H9 (cell line): Measurements from ENCODE around the gene CDRT15L2. TPM values are rescaled to one million over a fixed set of nuclear protein-coding genes. Genes with fewer than 3 reads are reported as not detected.
"Not testable (repeated sequence)": the region's sequence is repeated elsewhere in the genome, so short reads cannot be mapped to it uniquely, and the experiment has no call there.

ENCODE experiments used
- DNase-seq: peaks from one replicate; pipeline ENCODE4 v3.0.0-alpha.2; 2017
- H2AFZ ChIP-seq: one replicate; pipeline ENCODE4 v1.6.1; 2013; ENCODE audit warnings: mild to moderate bottlenecking, low read length, control low read depth, moderate library complexity
- H2AK5ac ChIP-seq: 2 replicates; pipeline ENCODE4 v1.6.1; 2013; ENCODE audit warnings: low read length, control low read depth, mixed read lengths; ENCODE audit not compliant: insufficient read length
- H2BK120ac ChIP-seq: one replicate; pipeline ENCODE4 v1.6.1; 2013; ENCODE audit warnings: low read depth, mild to moderate bottlenecking, low read length, control low read depth, inconsistent platforms; ENCODE audit not compliant: poor library complexity, severe bottlenecking
- H2BK12ac ChIP-seq: 2 replicates; pipeline ENCODE4 v1.6.1; 2013; ENCODE audit warnings: low read length, control low read depth, mixed read lengths, low read depth; ENCODE audit not compliant: insufficient read length
- H2BK15ac ChIP-seq: 2 replicates; pipeline ENCODE4 v1.6.1; 2013; ENCODE audit warnings: low read depth, low read length, control low read depth
- H2BK20ac ChIP-seq: one replicate; pipeline ENCODE4 v1.6.1; 2013; ENCODE audit warnings: low read depth, mild to moderate bottlenecking, low read length, control low read depth, inconsistent platforms; ENCODE audit not compliant: poor library complexity, severe bottlenecking
- H2BK5ac ChIP-seq: 2 replicates; pipeline ENCODE4 v1.6.1; 2013; ENCODE audit warnings: low read length, control low read depth, mixed read lengths; ENCODE audit not compliant: insufficient read length
- H3K14ac ChIP-seq: 2 replicates; pipeline ENCODE4 v1.6.1; 2013; ENCODE audit warnings: low read length, control low read depth; ENCODE audit not compliant: insufficient read depth
- H3K18ac ChIP-seq: 2 replicates; pipeline ENCODE4 v1.6.1; 2013; ENCODE audit warnings: low read depth, mild to moderate bottlenecking, mixed read lengths, low read length, control low read depth; ENCODE audit not compliant: insufficient read length
- H3K23ac ChIP-seq: 2 replicates; pipeline ENCODE4 v1.6.1; 2013; ENCODE audit warnings: low read length, control low read depth, mixed read lengths, low read depth; ENCODE audit not compliant: insufficient read length
- H3K23me2 ChIP-seq: 2 replicates; pipeline ENCODE4 v1.6.1; 2013; ENCODE audit warnings: low read depth, mild to moderate bottlenecking, mixed read lengths, low read length, control low read depth; ENCODE audit not compliant: insufficient read length, poor library complexity, severe bottlenecking
- H3K27ac ChIP-seq: 2 replicates; pipeline ENCODE4 v1.5.1; 2013; ENCODE audit warnings: low read length, control low read depth, mixed read lengths, low read depth; ENCODE audit not compliant: insufficient read length
- H3K27me3 ChIP-seq: 2 replicates; pipeline ENCODE4 v1.6.1; 2013; ENCODE audit warnings: low read length, control low read depth, inconsistent platforms; ENCODE audit not compliant: insufficient read depth
- H3K4ac ChIP-seq: 2 replicates; pipeline ENCODE4 v1.6.1; 2013; ENCODE audit warnings: low read depth, mild to moderate bottlenecking, control low read depth, inconsistent platforms, low read length, moderate library complexity
- H3K4me1 ChIP-seq: 2 replicates; pipeline ENCODE4 v1.6.1; 2013; ENCODE audit warnings: low read length, control low read depth, inconsistent platforms; ENCODE audit not compliant: insufficient read depth
- H3K4me2 ChIP-seq: 2 replicates; pipeline ENCODE4 v1.6.1; 2013; ENCODE audit warnings: low read length, control low read depth, mixed read lengths; ENCODE audit not compliant: insufficient read length, insufficient read depth
- H3K56ac ChIP-seq: 2 replicates; pipeline ENCODE4 v1.6.1; 2013; ENCODE audit warnings: low read depth, mild to moderate bottlenecking, mixed read lengths, low read length, control low read depth; ENCODE audit not compliant: insufficient read length
- H3K79me1 ChIP-seq: 2 replicates; pipeline ENCODE4 v1.6.1; 2013; ENCODE audit warnings: low read depth, mild to moderate bottlenecking, moderate library complexity, low read length, control low read depth, inconsistent platforms; ENCODE audit not compliant: insufficient read depth, poor library complexity, severe bottlenecking
- H3K79me2 ChIP-seq: 2 replicates; pipeline ENCODE4 v1.6.1; 2013; ENCODE audit warnings: low read length, control low read depth, inconsistent platforms; ENCODE audit not compliant: insufficient read depth
- H3K9ac ChIP-seq: 2 replicates; pipeline ENCODE4 v1.6.1; 2013; ENCODE audit warnings: low read length, control low read depth, mixed read lengths; ENCODE audit not compliant: insufficient read length; ENCODE audit errors: extremely low read depth
- H3K9me3 ChIP-seq: one replicate; pipeline ENCODE4 v1.6.1; 2013; ENCODE audit warnings: low read depth, low read length, inconsistent platforms; ENCODE audit not compliant: control insufficient read depth
- H3T11ph ChIP-seq: one replicate; pipeline ENCODE4 v1.6.1; 2013; ENCODE audit warnings: mild to moderate bottlenecking, low read length, control low read depth, inconsistent platforms
- H4K20me1 ChIP-seq: one replicate; pipeline ENCODE4 v1.6.1; 2013; ENCODE audit not compliant: control insufficient read depth, insufficient read length, insufficient read depth
- H4K5ac ChIP-seq: 2 replicates; pipeline ENCODE4 v1.6.1; 2013; ENCODE audit warnings: low read depth, mild to moderate bottlenecking, mixed read lengths, low read length, control low read depth; ENCODE audit not compliant: insufficient read length
- H4K8ac ChIP-seq: replicated peaks from 2 replicates; pipeline ENCODE4 v1.6.1; 2013; ENCODE audit warnings: low read length, control low read depth, mixed read lengths, low read depth; ENCODE audit not compliant: insufficient read length
- H4K91ac ChIP-seq: 2 replicates; pipeline ENCODE4 v1.6.1; 2013; ENCODE audit warnings: low read depth, mild to moderate bottlenecking, moderate library complexity, mixed read lengths, low read length, control low read depth; ENCODE audit not compliant: insufficient read length
- H3K27ac Mint-ChIP-seq, 3 experiments: 2 replicates in 2 of 3; 3 replicates in 1 of 3; pipeline ENCODE4 v1.8.0; 2020 to 2021; ENCODE audit warnings: mixed read lengths in 3 of 3, mild to moderate bottlenecking in 1 of 3, moderate library complexity in 1 of 3
- H3K27me3 Mint-ChIP-seq: 2 replicates; pipeline ENCODE4 v1.8.0; 2021; ENCODE audit warnings: low read depth, mild to moderate bottlenecking, moderate library complexity, mixed read lengths
- H3K36me3 Mint-ChIP-seq, 3 experiments: 2 replicates in 2 of 3; 3 replicates in 1 of 3; pipeline ENCODE4 v1.8.0; 2020 to 2021; ENCODE audit warnings: low read depth in 3 of 3, mixed read lengths in 3 of 3; ENCODE audit not compliant: insufficient read depth in 1 of 3
- H3K4me1 Mint-ChIP-seq, 2 experiments: 2 replicates each; pipeline ENCODE4 v1.8.0; 2020; ENCODE audit warnings: mixed read lengths in 2 of 2
- H3K4me3 Mint-ChIP-seq, 2 experiments: 2 replicates in 1 of 2; 3 replicates in 1 of 2; pipeline ENCODE4 v1.8.0; 2020 to 2021; ENCODE audit warnings: mild to moderate bottlenecking in 2 of 2, mixed read lengths in 2 of 2, moderate library complexity in 1 of 2
- H3K9me3 Mint-ChIP-seq, 2 experiments: 2 replicates in 1 of 2; 3 replicates in 1 of 2; pipeline ENCODE4 v1.8.0; 2020; ENCODE audit warnings: mild to moderate bottlenecking in 2 of 2, mixed read lengths in 2 of 2, moderate library complexity in 1 of 2
- WGBS: extraction: QIAGEN DNeasy Blood & Tissue Kit; methylation state at CpG from one replicate; pipeline ENCODE4 v1.1.7; 2013; ENCODE audit warnings: missing lambda C conversion rate, low lambda C conversion rate, mixed read lengths; ENCODE audit not compliant: insufficient read length; ENCODE audit errors: extremely low coverage; 5-methylcytosine and 5-hydroxymethylcytosine counted together
- total RNA-seq: library from RNA; stranded (reverse); gene quantifications from 2 replicates; pipeline ENCODE4 v1.2.1, GENCODE V29; 2021
- TF ChIP-seq, protein P1 (sequence below): fragments of 200-600 bp; sonication (generic); conservative IDR thresholded peaks from 3 replicates; pipeline ENCODE4 v1.8.0; 2021; ENCODE audit warnings: antibody characterized with exemption, mild to moderate bottlenecking

Gene CDRT15L2
- total RNA-seq, 1 experiment from 2014 or later = not detected

- no peak overlapping the region for H3K14ac ChIP-seq
- no peak overlapping the region for H3K23ac ChIP-seq
- H4K91ac ChIP-seq = no peak overlapping the region
- no peaks in the 10 kb centered on the region for H3K4me1 ChIP-seq
- no peaks in the 10 kb centered on the region for H3K79me1 ChIP-seq
- Mint-ChIP-seq H3K4me3 (no peak overlapping the region), H3K9me3 (no peaks in the 10 kb centered on the region), H3K36me3 (no peaks in the 10 kb centered on the region), H3K4me1 (peaks cover 4% of the 10 kb centered on the region in 2 experiments; a peak in 2 of 4 replicates), H3K27me3 (no peaks in the 10 kb centered on the region; the same call in none of the 2 replicates), H3K27ac (no peak overlapping the region)
- H2BK12ac ChIP-seq = no peak overlapping the region
- H3K9ac ChIP-seq = no peak overlapping the region
- H3K4ac ChIP-seq = no peak overlapping the region
- no peaks in the 10 kb centered on the region for H3K9me3 ChIP-seq
- no peak overlapping the region for H3K27ac ChIP-seq
- H2AK5ac ChIP-seq = no peak overlapping the region
- WGBS = no CpG with 5 or more reads among the region's 13 CpGs
- no peak overlapping the region for H3T11ph ChIP-seq
- H2BK20ac ChIP-seq = no peak overlapping the region
- no peak overlapping the region for H2BK15ac ChIP-seq
- no peak overlapping the region for H4K8ac ChIP-seq
- H2AFZ ChIP-seq = no peak overlapping the region
- DNase-seq = no peak
- H2BK120ac ChIP-seq = no peak overlapping the region
- H3K79me2 ChIP-seq = no peaks in the 10 kb centered on the region
- H2BK5ac ChIP-seq = no peak overlapping the region
- H4K20me1 ChIP-seq = no peaks in the 10 kb centered on the region
- no peak overlapping the region for H3K18ac ChIP-seq
- H3K56ac ChIP-seq = no peak overlapping the region
- TF ChIP-seq, protein P1, sequence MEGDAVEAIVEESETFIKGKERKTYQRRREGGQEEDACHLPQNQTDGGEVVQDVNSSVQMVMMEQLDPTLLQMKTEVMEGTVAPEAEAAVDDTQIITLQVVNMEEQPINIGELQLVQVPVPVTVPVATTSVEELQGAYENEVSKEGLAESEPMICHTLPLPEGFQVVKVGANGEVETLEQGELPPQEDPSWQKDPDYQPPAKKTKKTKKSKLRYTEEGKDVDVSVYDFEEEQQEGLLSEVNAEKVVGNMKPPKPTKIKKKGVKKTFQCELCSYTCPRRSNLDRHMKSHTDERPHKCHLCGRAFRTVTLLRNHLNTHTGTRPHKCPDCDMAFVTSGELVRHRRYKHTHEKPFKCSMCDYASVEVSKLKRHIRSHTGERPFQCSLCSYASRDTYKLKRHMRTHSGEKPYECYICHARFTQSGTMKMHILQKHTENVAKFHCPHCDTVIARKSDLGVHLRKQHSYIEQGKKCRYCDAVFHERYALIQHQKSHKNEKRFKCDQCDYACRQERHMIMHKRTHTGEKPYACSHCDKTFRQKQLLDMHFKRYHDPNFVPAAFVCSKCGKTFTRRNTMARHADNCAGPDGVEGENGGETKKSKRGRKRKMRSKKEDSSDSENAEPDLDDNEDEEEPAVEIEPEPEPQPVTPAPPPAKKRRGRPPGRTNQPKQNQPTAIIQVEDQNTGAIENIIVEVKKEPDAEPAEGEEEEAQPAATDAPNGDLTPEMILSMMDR = no peak
- no peak overlapping the region for H4K5ac ChIP-seq
- H3K27me3 ChIP-seq = no peaks in the 10 kb centered on the region
- no peaks in the 10 kb centered on the region for H3K23me2 ChIP-seq
- no peak overlapping the region for H3K4me2 ChIP-seq
These were observed 34.4 kb downstream of the CDRT15L2 start for GRCh38 chr17:20613905-20614304.

DNA sequence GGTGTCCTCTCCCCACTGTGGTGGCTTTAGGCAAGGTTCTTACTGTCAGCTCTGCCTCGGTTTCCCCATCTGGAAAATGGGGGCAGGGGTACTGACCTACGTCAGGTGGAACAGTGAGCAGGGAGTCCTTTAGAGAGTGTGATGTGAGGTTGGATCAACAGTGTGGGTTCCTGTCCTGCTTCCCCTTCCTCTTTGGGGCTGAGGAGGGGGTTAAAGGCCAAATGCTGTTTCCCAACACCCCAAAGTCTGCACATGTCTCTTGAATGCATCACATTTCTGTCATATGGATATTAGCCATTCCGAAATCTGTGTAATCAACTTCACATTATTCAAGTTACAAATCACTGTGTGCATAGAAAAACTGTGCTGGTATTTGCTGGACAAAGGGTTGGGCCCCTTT is 35.9 kb downstream of the CDRT15L2 start:
- not testable (repeated sequence) for H3K18ac ChIP-seq, H3K27me3 Mint-ChIP-seq, H3K79me1 ChIP-seq, H3K79me2 ChIP-seq, H2BK15ac ChIP-seq, H3K4me2 ChIP-seq, H3K36me3 Mint-ChIP-seq, H3K14ac ChIP-seq, H3K9ac ChIP-seq, H3K23me2 ChIP-seq, H3K9me3 ChIP-seq, H3K4me1 ChIP-seq, DNase-seq, H2BK120ac ChIP-seq, H4K91ac ChIP-seq, H2AFZ ChIP-seq, H3K27ac ChIP-seq, H2AK5ac ChIP-seq, H3T11ph ChIP-seq, H3K9me3 Mint-ChIP-seq, H4K8ac ChIP-seq, H2BK5ac ChIP-seq, H3K4ac ChIP-seq, H3K27me3 ChIP-seq, H3K56ac ChIP-seq, H3K23ac ChIP-seq, H2BK20ac ChIP-seq, H3K4me3 Mint-ChIP-seq, H3K27ac Mint-ChIP-seq, H4K5ac ChIP-seq, H4K20me1 ChIP-seq, H2BK12ac ChIP-seq, H3K4me1 Mint-ChIP-seq
- WGBS = no CpG with 5 or more reads among the region's 3 CpGs
